ENCODE measurements around the gene ARRDC2. TPM values are rescaled to one million over a fixed set of nuclear protein-coding genes. Genes with fewer than 3 reads are reported as not detected.

Gene ARRDC2
- total and polyA plus RNA-seq, 2 of the 13 experiments (the other 11 are each of a cell fraction or from before 2014, with no cell fraction given): 2.1 to 3.4 TPM

DNA sequence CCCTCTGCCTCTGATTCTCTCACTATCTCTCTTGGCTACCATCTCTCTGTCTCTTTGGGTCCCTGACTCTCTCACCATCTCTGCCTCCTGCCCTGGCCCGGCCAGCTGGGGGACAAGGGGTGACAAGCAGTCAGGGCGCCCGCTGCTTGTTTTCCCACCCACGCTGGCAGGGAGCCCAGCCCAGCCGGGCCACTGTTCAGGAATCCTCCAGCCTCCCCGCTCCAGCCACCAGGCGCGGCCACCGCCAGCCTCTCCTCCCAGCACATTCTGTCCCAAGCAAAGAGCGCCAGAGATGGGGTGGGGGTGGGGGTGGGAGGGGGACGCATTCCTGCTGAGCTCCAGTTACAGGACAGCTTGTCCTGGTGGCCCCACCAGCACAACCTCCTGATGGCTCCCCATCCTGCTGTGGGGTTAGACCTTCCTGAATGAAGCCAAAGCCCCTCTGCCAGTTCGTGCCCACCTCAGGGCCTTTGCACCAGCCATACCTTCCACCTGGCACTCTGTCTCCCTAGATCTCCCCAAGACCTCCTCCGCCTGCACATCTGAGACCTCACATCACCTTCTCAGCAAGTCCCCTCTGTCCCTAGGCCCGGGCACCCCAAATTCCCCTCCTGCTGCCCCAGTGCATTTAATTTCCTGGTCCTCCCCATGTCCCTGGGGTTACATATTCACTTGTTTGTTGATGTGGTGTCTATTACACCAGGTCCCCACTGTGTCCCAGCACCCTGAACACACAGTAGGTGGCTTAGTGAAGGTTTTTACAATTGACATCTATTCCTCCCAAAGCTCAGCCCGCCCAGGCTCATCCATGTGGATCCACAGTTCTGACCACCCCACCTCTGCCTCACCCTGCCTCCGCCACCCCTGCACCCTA lies 12.5 kb downstream of the ARRDC2 start (continued):
- TF ChIP-seq NFE2L2 (IDR thresholded peaks at IDR 0.05; ENCODE audit: low read length) (no peak), TMF1 (CRISPR knock-in tag; IDR thresholded peaks at IDR 0.05; ENCODE audit: low read depth) (no peak), ZNF124 (CRISPR knock-in tag; IDR thresholded peaks at IDR 0.05) (no peak), MAFG (CRISPR knock-in tag; IDR thresholded peaks at IDR 0.05) (no peak), HDAC6 (IDR thresholded peaks at IDR 0.05; ENCODE audit: low read depth, low read length) (no peak), ARHGAP35 (CRISPR knock-in tag; IDR thresholded peaks at IDR 0.05; ENCODE audit: borderline replicate concordance) (no peak), NFIB (CRISPR knock-in tag; IDR thresholded peaks at IDR 0.05; ENCODE audit: borderline replicate concordance) (no peak), ATF4 (CRISPR knock-in tag; IDR thresholded peaks at IDR 0.05) (no peak), FOSL2 (CRISPR knock-in tag; IDR thresholded peaks at IDR 0.05) (no peak), SAFB2 (CRISPR knock-in tag; IDR thresholded peaks at IDR 0.05; ENCODE audit: borderline replicate concordance, low read depth) (no peak), TRIM24 (CRISPR knock-in tag; IDR thresholded peaks at IDR 0.05) (no peak), ZNF546 (CRISPR knock-in tag; conservative IDR thresholded peaks at IDR 0.05) (no peak), ZNF160 (CRISPR knock-in tag; IDR thresholded peaks at IDR 0.05) (no peak), ZBTB14 (CRISPR knock-in tag; IDR thresholded peaks at IDR 0.05) (no peak), ZNF589 (CRISPR knock-in tag; conservative IDR thresholded peaks at IDR 0.05) (peak; percentile 12; the same call in 1 of the 2 replicates), DR1 (CRISPR knock-in tag; IDR thresholded peaks at IDR 0.05) (no peak), ZNF232 (CRISPR knock-in tag; IDR thresholded peaks at IDR 0.05; ENCODE audit: borderline replicate concordance) (no peak), ZNF121 (CRISPR knock-in tag; IDR thresholded peaks at IDR 0.05) (peak; percentile 52; the same call in 1 of the 2 replicates), ZNF670 (CRISPR knock-in tag; IDR thresholded peaks at IDR 0.05; ENCODE audit: borderline replicate concordance) (no peak), ZNF781 (CRISPR knock-in tag; IDR thresholded peaks at IDR 0.05; ENCODE audit: borderline replicate concordance, not compliant biosample characterization) (no peak), ZNF326 (CRISPR knock-in tag; IDR thresholded peaks at IDR 0.05; ENCODE audit: borderline replicate concordance) (no peak), THAP8 (CRISPR knock-in tag; IDR thresholded peaks at IDR 0.05; ENCODE audit: borderline replicate concordance) (no peak), MED1 (CRISPR knock-in tag; IDR thresholded peaks at IDR 0.05) (no peak), SNAPC2 (CRISPR knock-in tag; IDR thresholded peaks at IDR 0.05) (no peak), NFE2 (CRISPR knock-in tag; IDR thresholded peaks at IDR 0.05) (no peak), SAP130 (CRISPR knock-in tag; IDR thresholded peaks at IDR 0.05; ENCODE audit: low read depth) (peak; percentile 34; the same call in 1 of the 2 replicates)
- TF ChIP-seq, protein P1, sequence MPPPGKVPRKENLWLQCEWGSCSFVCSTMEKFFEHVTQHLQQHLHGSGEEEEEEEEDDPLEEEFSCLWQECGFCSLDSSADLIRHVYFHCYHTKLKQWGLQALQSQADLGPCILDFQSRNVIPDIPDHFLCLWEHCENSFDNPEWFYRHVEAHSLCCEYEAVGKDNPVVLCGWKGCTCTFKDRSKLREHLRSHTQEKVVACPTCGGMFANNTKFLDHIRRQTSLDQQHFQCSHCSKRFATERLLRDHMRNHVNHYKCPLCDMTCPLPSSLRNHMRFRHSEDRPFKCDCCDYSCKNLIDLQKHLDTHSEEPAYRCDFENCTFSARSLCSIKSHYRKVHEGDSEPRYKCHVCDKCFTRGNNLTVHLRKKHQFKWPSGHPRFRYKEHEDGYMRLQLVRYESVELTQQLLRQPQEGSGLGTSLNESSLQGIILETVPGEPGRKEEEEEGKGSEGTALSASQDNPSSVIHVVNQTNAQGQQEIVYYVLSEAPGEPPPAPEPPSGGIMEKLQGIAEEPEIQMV (CRISPR knock-in tag; IDR thresholded peaks at IDR 0.05; ENCODE audit: low read depth): no peak
